ENCODE measurements around the gene KDM5D. TPM values are rescaled to one million over a fixed set of nuclear protein-coding genes. Genes with fewer than 3 reads are reported as not detected.
A peak's percentile ranks its signal among the peaks of the same experiment; 100 is the strongest.

Gene KDM5D
- total RNA-seq: 28.2 TPM
- long read RNA-seq, full-length matches to known transcripts: 3 of 28 reads
- long read RNA-seq, partial matches to known transcripts: 17 of 28 reads
- long read RNA-seq, other reads (novel, unspliced or antisense): 8 of 28 reads

GRCh38 chrY:19744381-19745378 lies at the start of gene KDM5D:
KDM5D (minus strand) TSS chrY:19744726; CDS start chrY:19744534, 192 bp downstream.
- no peaks in the 10 kb centered on the region for H3K9me3 ChIP-seq (replicated peaks)
- H3K27ac ChIP-seq (replicated peaks): peak within 1 kb of the TSS; percentile 93
- peaks cover 16% of the 10 kb centered on the region for H3K36me3 ChIP-seq
- intact Hi-C loops (cut with micrococcal nuclease): no loop called here
- no peaks in the 10 kb centered on the region for H3K27me3 ChIP-seq (ENCODE audit: low read depth)
- TF ChIP-seq CTCF (IDR thresholded peaks at IDR 0.05; ENCODE audit: borderline replicate concordance): no peak
- DNase-seq: peak; percentile 32
- peaks cover 12% of the 10 kb centered on the region for H3K4me1 ChIP-seq
- H3K4me3 ChIP-seq: peak within 1 kb of the TSS; percentile 71

GRCh38 chrY:19768375-19768774 lies 23.8 kb upstream of the KDM5D start:
- no peak overlapping the region for H3K27ac ChIP-seq (replicated peaks)
- H3K36me3 ChIP-seq: no peaks in the 10 kb centered on the region
- no peaks in the 10 kb centered on the region for H3K27me3 ChIP-seq (ENCODE audit: low read depth)
- intact Hi-C loops (cut with micrococcal nuclease): no loop called here
- no peaks in the 10 kb centered on the region for H3K4me1 ChIP-seq
- no peaks in the 10 kb centered on the region for H3K9me3 ChIP-seq (replicated peaks)
- TF ChIP-seq CTCF (IDR thresholded peaks at IDR 0.05; ENCODE audit: borderline replicate concordance): no peak
- H3K4me3 ChIP-seq: no peak overlapping the region
- peak; percentile 22 for DNase-seq

DNA sequence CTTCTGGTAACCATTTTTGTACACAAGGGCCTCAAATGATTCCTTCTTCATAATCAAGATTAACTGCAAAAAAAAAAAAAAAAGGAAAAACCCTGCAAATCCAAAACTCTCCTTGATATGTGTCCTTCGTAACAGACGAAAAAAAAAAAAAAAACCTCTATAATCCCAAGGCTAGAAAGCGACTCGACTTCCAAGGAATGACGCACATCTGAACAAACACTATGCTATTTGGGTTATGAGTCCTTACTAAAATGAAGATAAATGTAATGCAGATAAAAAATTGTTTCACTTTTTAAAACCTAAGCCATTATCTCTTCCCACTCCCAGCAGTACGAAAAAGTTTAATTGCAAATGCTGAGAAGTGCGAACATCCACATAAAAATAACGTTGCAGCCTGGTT lies 1.2 kb downstream of the KDM5D start:
- Histone ChIP-seq H3K27ac (replicated peaks) (peak overlapping the region; percentile 93), H3K36me3 (peaks cover 24% of the 10 kb centered on the region), H3K4me1 (peaks cover 25% of the 10 kb centered on the region), H3K9me3 (replicated peaks) (no peaks in the 10 kb centered on the region), H3K27me3 (ENCODE audit: low read depth) (no peaks in the 10 kb centered on the region), H3K4me3 (peak overlapping the region; percentile 71)
- no peak for DNase-seq
- intact Hi-C loops (cut with micrococcal nuclease): no loop called here
- TF ChIP-seq CTCF (IDR thresholded peaks at IDR 0.05; ENCODE audit: borderline replicate concordance): no peak

DNA sequence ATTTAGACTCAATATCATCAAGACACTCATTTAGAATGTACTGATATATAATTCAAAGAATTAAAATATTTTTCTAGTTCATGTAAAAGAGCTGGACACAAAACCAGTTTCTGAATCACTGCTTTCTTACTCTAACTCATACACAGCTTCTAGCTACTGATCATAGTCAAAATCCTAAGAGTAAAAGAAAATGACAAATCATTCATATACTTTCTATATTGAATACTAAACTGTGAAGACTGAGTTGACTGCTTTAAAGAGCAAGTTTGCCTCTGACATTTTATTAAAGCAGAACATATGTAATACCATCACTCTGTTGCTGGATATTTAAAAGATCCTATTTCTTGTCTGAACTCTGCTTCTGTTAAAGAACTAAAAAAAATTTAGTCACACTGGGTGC lies 2.4 kb downstream of the KDM5D start:
- Histone ChIP-seq H3K27me3 (ENCODE audit: low read depth) (no peaks in the 10 kb centered on the region), H3K27ac (replicated peaks) (no peak overlapping the region), H3K36me3 (peaks cover 28% of the 10 kb centered on the region), H3K4me1 (peaks cover 37% of the 10 kb centered on the region), H3K9me3 (replicated peaks) (no peaks in the 10 kb centered on the region), H3K4me3 (no peak overlapping the region)
- intact Hi-C loops (cut with micrococcal nuclease): no loop called here
- no peak for TF ChIP-seq CTCF (IDR thresholded peaks at IDR 0.05; ENCODE audit: borderline replicate concordance)
- no peak for DNase-seq

DNA sequence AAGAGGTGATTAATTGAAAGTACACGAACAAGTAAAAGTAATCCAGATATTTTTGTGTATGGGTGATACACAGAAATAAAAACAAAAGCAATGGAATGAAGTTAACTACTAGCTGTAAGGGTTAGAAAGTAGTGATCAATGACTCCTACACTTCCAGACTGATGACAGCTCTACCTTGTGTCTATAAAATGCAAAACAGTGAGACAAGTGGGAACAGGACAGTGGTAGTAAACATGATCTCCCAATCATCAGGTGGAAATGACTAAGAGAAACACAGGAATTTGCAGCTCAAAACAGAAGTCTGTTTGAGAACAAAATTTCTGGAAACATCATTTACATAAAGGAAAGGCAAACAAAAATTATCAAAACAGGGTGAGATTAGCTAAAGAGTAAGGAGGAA lies 10.1 kb downstream of the KDM5D start:
- Histone ChIP-seq H3K27me3 (ENCODE audit: low read depth) (no peaks in the 10 kb centered on the region), H3K4me3 (no peak overlapping the region), H3K4me1 (peaks cover 24% of the 10 kb centered on the region), H3K9me3 (replicated peaks) (no peaks in the 10 kb centered on the region), H3K36me3 (peaks cover 68% of the 10 kb centered on the region), H3K27ac (replicated peaks) (no peak overlapping the region)
- TF ChIP-seq CTCF (IDR thresholded peaks at IDR 0.05; ENCODE audit: borderline replicate concordance): no peak
- intact Hi-C loops (cut with micrococcal nuclease): no loop called here
- no peak for DNase-seq
